Stimulated activated naive CD4-positive, alpha-beta T cell treated with Interleukin-2 at 50 U/mL for 16 hours (primary cell): ENCODE measurements around the gene PAQR3.

ENCODE experiments used
- DNase-seq: peaks from one replicate; lab custom pipeline; 2025; lab: John Stamatoyannopoulos, UW

The PAQR3 gene, protein sequence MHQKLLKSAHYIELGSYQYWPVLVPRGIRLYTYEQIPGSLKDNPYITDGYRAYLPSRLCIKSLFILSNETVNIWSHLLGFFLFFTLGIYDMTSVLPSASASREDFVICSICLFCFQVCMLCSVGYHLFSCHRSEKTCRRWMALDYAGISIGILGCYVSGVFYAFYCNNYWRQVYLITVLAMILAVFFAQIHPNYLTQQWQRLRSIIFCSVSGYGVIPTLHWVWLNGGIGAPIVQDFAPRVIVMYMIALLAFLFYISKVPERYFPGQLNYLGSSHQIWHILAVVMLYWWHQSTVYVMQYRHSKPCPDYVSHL

DNA sequence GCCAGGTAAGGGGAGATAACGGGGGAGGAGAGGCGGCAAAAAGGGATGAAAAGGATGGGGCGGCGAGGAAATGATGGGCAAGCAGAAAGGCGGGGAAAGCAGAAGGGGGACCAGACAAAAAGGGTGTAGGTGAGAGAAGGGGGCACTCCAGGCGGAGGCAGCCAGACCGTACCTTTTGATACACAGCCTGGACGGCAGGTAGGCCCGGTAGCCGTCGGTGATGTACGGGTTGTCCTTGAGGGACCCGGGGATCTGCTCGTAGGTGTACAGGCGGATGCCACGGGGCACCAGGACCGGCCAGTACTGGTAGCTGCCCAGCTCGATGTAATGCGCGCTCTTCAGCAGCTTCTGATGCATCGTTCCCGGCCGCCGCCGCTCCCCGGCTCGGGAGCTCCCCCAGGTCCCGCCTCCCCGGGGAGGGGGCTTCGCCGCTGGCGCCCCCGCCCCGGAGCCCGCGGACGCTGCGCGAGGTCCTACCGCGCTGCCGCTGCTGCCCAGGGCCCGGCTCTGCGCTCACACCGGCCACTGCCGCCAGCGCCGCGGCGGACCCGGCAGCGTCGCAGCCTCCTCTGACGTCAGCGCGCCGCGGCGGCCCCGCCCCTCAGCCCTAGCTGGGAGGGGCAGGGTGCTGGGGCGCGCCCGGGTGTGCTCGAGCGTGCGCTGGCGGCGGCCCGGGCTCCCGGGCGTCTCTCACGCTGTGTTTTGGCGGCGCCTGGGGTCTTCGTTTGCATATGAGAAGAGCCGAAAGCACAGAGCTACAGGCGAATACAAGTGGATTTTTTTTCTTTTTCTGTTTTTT lies at the start of gene PAQR3:
Gene PAQR3 (minus strand): TSS at position 571 of the 799 bp plus-strand sequence. CDS start 214 bp downstream, at position 357.
- peak; percentile 75 for DNase-seq

DNA sequence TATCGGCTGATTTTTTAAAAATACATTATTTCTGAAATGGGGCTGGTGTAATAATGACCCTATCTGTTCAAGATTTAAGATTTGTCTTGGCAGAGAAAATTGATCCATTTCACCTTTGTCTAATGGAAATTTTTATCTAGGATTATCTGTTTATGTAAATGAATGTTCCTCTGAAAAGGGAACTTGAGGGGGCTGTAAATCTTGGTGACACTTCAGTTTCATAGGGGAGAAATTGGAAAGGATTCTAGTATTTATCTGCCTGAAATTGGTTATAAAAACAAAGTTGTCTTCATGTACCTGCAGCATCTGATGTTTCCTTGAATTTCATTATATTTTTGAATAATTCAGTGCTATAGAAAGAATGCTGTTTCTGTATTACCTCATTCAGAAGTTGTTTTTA lies 48.4 kb upstream of the PAQR3 start:
- DNase-seq = no peak

GRCh38 chr4:78984593-78984992 lies 45.4 kb upstream of the PAQR3 start:
- no peak for DNase-seq

DNA sequence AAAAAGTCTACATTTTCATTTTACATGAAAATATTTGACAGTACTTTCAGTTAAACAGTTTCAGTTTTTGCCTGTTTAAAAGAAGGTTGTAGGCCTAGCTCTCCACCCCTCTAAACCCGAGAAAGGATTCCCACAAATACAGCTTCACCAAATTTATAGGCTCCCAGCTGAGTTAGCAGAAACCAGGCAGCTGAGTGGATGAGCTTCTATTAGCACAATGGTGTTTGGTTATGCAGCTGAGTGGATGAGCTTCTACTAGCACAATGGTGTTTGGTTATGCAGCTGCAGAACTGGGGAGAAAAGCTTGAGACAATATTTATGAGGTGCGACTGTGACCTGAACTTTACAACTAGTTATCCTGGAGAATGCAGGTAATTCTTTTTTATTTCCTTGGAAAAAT lies 36.6 kb upstream of the PAQR3 start:
- DNase-seq = no peak

DNA sequence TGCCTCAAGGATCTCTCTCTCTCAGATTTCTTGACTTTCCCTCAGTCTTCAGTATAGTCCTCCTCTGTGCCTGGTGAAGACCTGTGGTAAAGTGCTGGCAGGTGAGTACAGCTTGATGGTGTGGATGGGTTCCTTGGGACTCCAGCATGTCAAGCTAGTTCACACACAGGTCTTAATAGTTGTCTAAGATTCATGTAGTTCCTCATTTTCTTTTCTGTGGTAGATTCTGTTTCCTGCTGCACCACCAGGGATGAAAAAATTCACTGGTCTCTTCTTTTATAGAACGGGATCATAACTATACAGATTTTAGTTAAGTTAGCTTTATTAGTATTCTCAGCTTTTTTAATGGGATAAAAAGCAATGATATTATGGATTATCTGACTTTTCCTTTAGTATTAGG lies 32.5 kb upstream of the PAQR3 start:
- no peak for DNase-seq

GRCh38 chr4:78971326-78971725 lies 32.1 kb upstream of the PAQR3 start:
- DNase-seq = no peak

DNA sequence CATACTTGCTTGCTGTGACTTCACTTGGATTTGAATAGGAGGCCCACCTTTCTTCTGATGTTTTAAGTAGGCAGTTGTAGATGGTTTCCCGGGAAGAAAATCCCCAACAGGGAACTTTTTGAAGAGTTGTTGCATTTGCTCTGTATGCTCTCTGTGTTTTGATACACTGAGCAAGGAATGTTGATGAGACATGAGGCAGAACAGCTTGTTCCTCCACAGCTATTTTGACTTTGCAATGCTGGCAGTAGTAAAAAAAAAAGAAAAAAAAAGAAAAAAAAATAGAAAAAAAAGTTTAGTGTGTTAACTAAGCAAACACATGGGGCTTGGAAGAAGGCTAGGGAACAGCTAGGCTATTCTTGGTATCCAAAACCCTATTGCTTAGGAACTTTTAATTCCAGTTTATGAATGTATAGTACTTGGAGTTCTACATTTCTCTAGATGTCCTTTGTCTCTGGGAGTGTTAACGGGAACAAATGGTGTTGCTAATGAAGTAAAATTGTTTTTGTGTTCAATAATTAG lies 23.4 kb upstream of the PAQR3 start:
- DNase-seq = no peak

DNA sequence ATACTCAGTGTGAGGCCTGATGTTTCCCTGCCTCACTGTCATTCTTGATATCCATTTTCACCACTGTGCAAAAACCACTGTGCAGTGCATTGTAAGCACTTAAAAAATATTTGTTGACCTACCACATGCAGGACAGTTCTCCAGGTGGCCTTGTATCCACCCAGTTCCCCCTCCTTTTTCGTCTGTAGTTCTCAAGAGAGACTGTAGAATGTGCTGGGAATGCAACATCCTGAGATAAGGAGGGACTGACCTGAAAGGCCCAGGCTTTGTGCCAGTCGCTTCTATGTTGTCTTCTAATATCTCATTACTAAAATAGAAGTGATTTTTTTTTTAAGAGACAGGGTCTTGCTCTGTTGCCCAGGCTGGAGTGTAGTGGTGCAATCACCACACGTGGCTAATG lies 21.7 kb upstream of the PAQR3 start:
- no peak for DNase-seq

GRCh38 chr4:78956975-78957374 lies 17.7 kb upstream of the PAQR3 start:
- DNase-seq = no peak

- DNase-seq = no peak
Measured at GRCh38 chr4:78953769-78954666, 14.8 kb upstream of the PAQR3 start.

DNA sequence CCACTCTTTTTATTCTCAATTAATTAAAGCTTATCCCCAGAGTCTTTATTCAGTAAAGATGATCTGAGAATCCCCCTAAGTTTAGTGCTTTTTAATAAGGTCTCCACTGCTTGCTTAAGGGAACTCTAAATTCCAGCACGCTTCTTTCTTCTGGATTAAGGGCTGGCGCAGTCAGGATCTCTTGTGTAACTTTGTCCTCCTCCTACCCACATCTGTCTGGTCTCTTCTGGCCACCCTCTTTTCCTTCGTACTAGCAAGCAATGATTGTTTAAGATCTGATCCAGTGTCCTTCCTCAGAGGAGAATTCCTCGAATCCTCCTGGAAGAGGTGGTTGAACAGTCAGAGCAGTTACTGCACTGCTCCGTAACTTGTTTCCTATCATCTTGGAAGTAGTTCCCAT lies 14.0 kb upstream of the PAQR3 start:
- no peak for DNase-seq

GRCh38 chr4:78951862-78952472 lies 12.7 kb upstream of the PAQR3 start:
- DNase-seq = no peak

GRCh38 chr4:78949735-78950134 lies 10.5 kb upstream of the PAQR3 start:
- no peak for DNase-seq

- DNase-seq = no peak
Measured at GRCh38 chr4:78945651-78946179, 6.5 kb upstream of the PAQR3 start.

DNA sequence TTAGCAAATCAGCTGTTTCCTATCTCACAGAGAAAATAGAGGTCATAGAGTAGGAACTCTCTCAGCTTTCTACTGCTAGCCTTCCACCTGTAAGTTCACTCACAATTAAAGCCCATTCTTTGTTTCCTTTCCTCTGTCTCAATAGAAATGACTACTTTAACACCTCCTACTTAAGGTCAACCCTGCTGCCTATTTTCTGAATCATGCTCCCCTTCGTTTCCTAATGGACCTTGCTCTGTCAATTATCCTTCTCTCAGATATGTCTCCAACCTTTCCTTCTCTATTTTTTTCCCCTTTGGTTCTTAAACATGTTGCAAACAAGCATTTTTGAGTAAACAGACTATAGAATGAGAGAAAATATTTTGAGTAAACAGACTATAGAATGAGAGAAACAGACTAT lies 5.1 kb upstream of the PAQR3 start:
- DNase-seq = no peak

GRCh38 chr4:78940752-78941151 lies 1.5 kb upstream of the PAQR3 start:
- no peak for DNase-seq

GRCh38 chr4:78939667-78940008 lies 400 bp upstream of the PAQR3 start:
- DNase-seq = no peak

DNA sequence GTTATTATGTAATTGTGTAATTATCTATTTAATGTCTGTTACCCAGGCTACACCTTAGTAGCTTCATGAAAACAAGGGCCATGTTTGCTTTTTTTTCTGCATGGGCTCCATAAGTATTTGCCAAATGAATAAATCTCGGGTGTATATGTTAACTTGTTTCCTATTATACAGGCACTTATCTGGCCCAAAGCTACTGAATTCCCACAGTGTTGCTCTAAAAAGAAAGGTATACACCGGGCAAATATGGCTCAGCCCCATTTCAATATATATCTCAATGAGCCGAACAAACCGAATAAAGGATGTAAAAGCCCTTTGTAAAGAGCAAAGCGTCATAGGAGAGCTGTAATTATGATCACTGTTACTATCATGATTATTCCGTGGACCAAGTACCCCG lies 767 bp downstream of the PAQR3 start:
- no peak for DNase-seq

- no peak for DNase-seq
Measured at GRCh38 chr4:78937837-78938236, 1.4 kb downstream of the PAQR3 start.

DNA sequence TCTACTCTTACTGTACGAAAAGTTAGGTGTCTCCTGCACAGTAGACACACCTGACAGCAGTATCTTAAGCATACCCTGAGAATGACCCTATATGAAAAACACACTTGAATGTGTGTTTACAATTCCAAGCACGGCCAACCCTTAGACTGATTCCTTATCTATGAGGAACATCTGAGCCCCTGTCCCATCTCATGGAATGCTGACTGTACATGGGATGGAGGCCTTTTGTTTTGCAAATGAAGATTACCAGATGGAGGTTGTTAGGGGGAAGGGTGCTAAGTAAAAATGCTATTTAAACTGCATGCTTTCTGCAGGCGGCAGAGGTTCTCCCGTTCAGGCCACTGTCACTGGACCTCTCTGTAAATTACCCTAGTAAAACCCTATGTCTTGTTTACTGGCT lies 2.2 kb downstream of the PAQR3 start:
- DNase-seq = no peak

GRCh38 chr4:78930016-78930629 lies 9.1 kb downstream of the PAQR3 start:
- no peak for DNase-seq
